ENCODE results near the gene TMEM132D. TPM values are rescaled to one million over a fixed set of nuclear protein-coding genes. Genes with fewer than 3 reads are reported as not detected.

Gene TMEM132D
- total RNA-seq, 1 donor: not detected

GRCh38 chr12:129393357-129393937 is 510.4 kb downstream of the TMEM132D start:
- Histone ChIP-seq H4K20me1 (ENCODE audit: insufficient read depth, low read length) (no peaks in the 10 kb centered on the region), H3K4me2 (ENCODE audit: insufficient read depth, low read length) (no peak overlapping the region), H3K27ac (ENCODE audit: low read depth, low read length) (no peak overlapping the region), H3K4me3 (ENCODE audit: insufficient read depth, low read length) (no peak overlapping the region), H3K9me3 (ENCODE audit: low read depth, low read length) (peaks cover 10% of the 10 kb centered on the region), H3K27me3 (ENCODE audit: insufficient read depth, low read length) (no peaks in the 10 kb centered on the region), H3K36me3 (ENCODE audit: insufficient read depth, low read length) (no peaks in the 10 kb centered on the region), H2AFZ (ENCODE audit: low read length) (no peak overlapping the region), H3K4me1 (ENCODE audit: insufficient read depth, low read length) (no peaks in the 10 kb centered on the region), H3K79me2 (ENCODE audit: insufficient read depth, low read length) (no peaks in the 10 kb centered on the region)
- DNase-seq (ENCODE audit: insufficient read length, low spot score, missing footprints): no peak
- TF ChIP-seq, protein P1, sequence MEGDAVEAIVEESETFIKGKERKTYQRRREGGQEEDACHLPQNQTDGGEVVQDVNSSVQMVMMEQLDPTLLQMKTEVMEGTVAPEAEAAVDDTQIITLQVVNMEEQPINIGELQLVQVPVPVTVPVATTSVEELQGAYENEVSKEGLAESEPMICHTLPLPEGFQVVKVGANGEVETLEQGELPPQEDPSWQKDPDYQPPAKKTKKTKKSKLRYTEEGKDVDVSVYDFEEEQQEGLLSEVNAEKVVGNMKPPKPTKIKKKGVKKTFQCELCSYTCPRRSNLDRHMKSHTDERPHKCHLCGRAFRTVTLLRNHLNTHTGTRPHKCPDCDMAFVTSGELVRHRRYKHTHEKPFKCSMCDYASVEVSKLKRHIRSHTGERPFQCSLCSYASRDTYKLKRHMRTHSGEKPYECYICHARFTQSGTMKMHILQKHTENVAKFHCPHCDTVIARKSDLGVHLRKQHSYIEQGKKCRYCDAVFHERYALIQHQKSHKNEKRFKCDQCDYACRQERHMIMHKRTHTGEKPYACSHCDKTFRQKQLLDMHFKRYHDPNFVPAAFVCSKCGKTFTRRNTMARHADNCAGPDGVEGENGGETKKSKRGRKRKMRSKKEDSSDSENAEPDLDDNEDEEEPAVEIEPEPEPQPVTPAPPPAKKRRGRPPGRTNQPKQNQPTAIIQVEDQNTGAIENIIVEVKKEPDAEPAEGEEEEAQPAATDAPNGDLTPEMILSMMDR (IDR thresholded peaks at IDR 0.05; ENCODE audit: extremely low read depth, low read depth, low read length): no peak

GRCh38 chr12:129385637-129385990 is 518.2 kb downstream of the TMEM132D start:
- no peaks in the 10 kb centered on the region for H3K4me1 ChIP-seq (ENCODE audit: insufficient read depth, low read length)
- peaks cover 9% of the 10 kb centered on the region for H3K9me3 ChIP-seq (ENCODE audit: low read depth, low read length)
- H3K4me2 ChIP-seq (ENCODE audit: insufficient read depth, low read length): no peak overlapping the region
- no peaks in the 10 kb centered on the region for H4K20me1 ChIP-seq (ENCODE audit: insufficient read depth, low read length)
- no peak overlapping the region for H3K27ac ChIP-seq (ENCODE audit: low read depth, low read length)
- no peaks in the 10 kb centered on the region for H3K27me3 ChIP-seq (ENCODE audit: insufficient read depth, low read length)
- no peaks in the 10 kb centered on the region for H3K36me3 ChIP-seq (ENCODE audit: insufficient read depth, low read length)
- H2AFZ ChIP-seq (ENCODE audit: low read length): no peak overlapping the region
- H3K79me2 ChIP-seq (ENCODE audit: insufficient read depth, low read length): no peaks in the 10 kb centered on the region
- DNase-seq (ENCODE audit: insufficient read length, low spot score, missing footprints): no peak
- H3K4me3 ChIP-seq (ENCODE audit: insufficient read depth, low read length): no peak overlapping the region
- TF ChIP-seq, protein P1 (IDR thresholded peaks at IDR 0.05; ENCODE audit: extremely low read depth, low read depth, low read length): no peak

GRCh38 chr12:129383956-129384355 is 519.9 kb downstream of the TMEM132D start:
- Histone ChIP-seq H4K20me1 (ENCODE audit: insufficient read depth, low read length) (no peaks in the 10 kb centered on the region), H3K4me2 (ENCODE audit: insufficient read depth, low read length) (no peak overlapping the region), H3K79me2 (ENCODE audit: insufficient read depth, low read length) (no peaks in the 10 kb centered on the region), H3K4me1 (ENCODE audit: insufficient read depth, low read length) (no peaks in the 10 kb centered on the region), H2AFZ (ENCODE audit: low read length) (no peak overlapping the region), H3K9me3 (ENCODE audit: low read depth, low read length) (peaks cover 12% of the 10 kb centered on the region), H3K4me3 (ENCODE audit: insufficient read depth, low read length) (no peak overlapping the region), H3K27me3 (ENCODE audit: insufficient read depth, low read length) (no peaks in the 10 kb centered on the region), H3K27ac (ENCODE audit: low read depth, low read length) (no peak overlapping the region), H3K36me3 (ENCODE audit: insufficient read depth, low read length) (no peaks in the 10 kb centered on the region)
- no peak for DNase-seq (ENCODE audit: insufficient read length, low spot score, missing footprints)
- TF ChIP-seq, protein P1 (IDR thresholded peaks at IDR 0.05; ENCODE audit: extremely low read depth, low read depth, low read length): no peak

- TF ChIP-seq, protein P1 (IDR thresholded peaks at IDR 0.05; ENCODE audit: extremely low read depth, low read depth, low read length): no peak
- no peak overlapping the region for H3K4me2 ChIP-seq (ENCODE audit: insufficient read depth, low read length)
- DNase-seq (ENCODE audit: insufficient read length, low spot score, missing footprints): no peak
- no peak overlapping the region for H3K27ac ChIP-seq (ENCODE audit: low read depth, low read length)
- H3K79me2 ChIP-seq (ENCODE audit: insufficient read depth, low read length): no peaks in the 10 kb centered on the region
- H3K4me3 ChIP-seq (ENCODE audit: insufficient read depth, low read length): no peak overlapping the region
- no peaks in the 10 kb centered on the region for H3K36me3 ChIP-seq (ENCODE audit: insufficient read depth, low read length)
- H3K4me1 ChIP-seq (ENCODE audit: insufficient read depth, low read length): no peaks in the 10 kb centered on the region
- peaks cover 6% of the 10 kb centered on the region for H3K9me3 ChIP-seq (ENCODE audit: low read depth, low read length)
- H4K20me1 ChIP-seq (ENCODE audit: insufficient read depth, low read length): no peaks in the 10 kb centered on the region
- no peaks in the 10 kb centered on the region for H3K27me3 ChIP-seq (ENCODE audit: insufficient read depth, low read length)
- H2AFZ ChIP-seq (ENCODE audit: low read length): no peak overlapping the region
Measured at GRCh38 chr12:129381715-129382114, 522.1 kb downstream of the TMEM132D start.

Data from osteoblast (primary cell).